Glutamatergic neuron (in vitro differentiated cells): ENCODE results near the gene CDH4. TPM values are rescaled to one million over a fixed set of nuclear protein-coding genes. Genes with fewer than 3 reads are reported as not detected.

ENCODE experiments used
- DNase-seq: peaks from one replicate; pipeline ENCODE4 v3.0.0; 2022
- H3K27ac Mint-ChIP-seq: one replicate; pipeline ENCODE4 v1.8.0; 2020; ENCODE audit warnings: mild to moderate bottlenecking, mixed read lengths, inconsistent platforms; ENCODE audit not compliant: unreplicated experiment
- H3K27me3 Mint-ChIP-seq: one replicate; pipeline ENCODE4 v1.8.0; 2020; ENCODE audit warnings: mild to moderate bottlenecking, moderate library complexity, mixed read lengths, inconsistent platforms; ENCODE audit not compliant: unreplicated experiment
- H3K36me3 Mint-ChIP-seq: one replicate; pipeline ENCODE4 v1.8.0; 2020; ENCODE audit warnings: mild to moderate bottlenecking, mixed read lengths, inconsistent platforms; ENCODE audit not compliant: unreplicated experiment
- H3K4me1 Mint-ChIP-seq: one replicate; pipeline ENCODE4 v1.8.0; 2020; ENCODE audit warnings: mild to moderate bottlenecking, low read depth, mixed read lengths, inconsistent platforms; ENCODE audit not compliant: unreplicated experiment
- H3K4me3 Mint-ChIP-seq: one replicate; pipeline ENCODE4 v1.8.0; 2020; ENCODE audit warnings: mild to moderate bottlenecking, mixed read lengths, inconsistent platforms; ENCODE audit not compliant: unreplicated experiment
- H3K9me3 Mint-ChIP-seq: one replicate; pipeline ENCODE4 v1.8.0; 2020; ENCODE audit warnings: mild to moderate bottlenecking, moderate library complexity, mixed read lengths, inconsistent platforms; ENCODE audit not compliant: unreplicated experiment
- total RNA-seq: library from RNA; stranded (reverse); fragmentation: NEBNext Ultra II Directional; extraction: Animal tissue kit (Norgen Biotek cat#: 25700); gene quantifications from one replicate; pipeline ENCODE4 v1.2.1, GENCODE V29; 2021; ENCODE audit not compliant: unreplicated experiment
- TF ChIP-seq, protein P1 (sequence below): fragments of 200-600 bp; sonication (generic); IDR thresholded peaks from one replicate; pipeline ENCODE4 v1.5.0; 2021; ENCODE audit not compliant: partially characterized antibody, unreplicated experiment

Gene CDH4
- total RNA-seq, 1 donor from 2014 or later: 1.2 TPM

DNA sequence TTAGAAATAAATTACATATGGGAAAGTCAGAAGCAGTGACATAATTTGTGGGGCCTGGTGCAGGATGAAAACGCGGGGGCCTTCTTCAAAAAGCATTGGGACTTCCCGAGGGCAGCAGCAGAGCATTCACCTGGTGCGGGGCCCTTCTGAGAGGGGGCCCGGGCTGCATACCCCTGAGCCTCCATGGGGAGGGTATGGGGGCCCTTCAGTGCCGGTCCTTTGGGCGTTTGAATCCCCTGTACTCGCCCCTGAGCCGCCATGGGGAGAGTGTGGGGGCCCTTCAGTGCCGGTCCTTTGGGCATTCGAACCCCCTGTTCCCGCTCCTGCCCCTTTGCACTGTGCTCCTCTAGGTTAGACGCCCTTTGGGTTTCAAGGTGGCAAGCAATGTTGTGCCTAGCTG is 283.5 kb downstream of the CDH4 start:
- no peak for DNase-seq
- H3K9me3 Mint-ChIP-seq: peaks cover 5% of the 10 kb centered on the region
- peaks cover 4% of the 10 kb centered on the region for H3K4me1 Mint-ChIP-seq
- H3K4me3 Mint-ChIP-seq: no peak overlapping the region
- H3K27ac Mint-ChIP-seq: no peak overlapping the region
- peaks cover 4% of the 10 kb centered on the region for H3K27me3 Mint-ChIP-seq
- TF ChIP-seq, protein P1, sequence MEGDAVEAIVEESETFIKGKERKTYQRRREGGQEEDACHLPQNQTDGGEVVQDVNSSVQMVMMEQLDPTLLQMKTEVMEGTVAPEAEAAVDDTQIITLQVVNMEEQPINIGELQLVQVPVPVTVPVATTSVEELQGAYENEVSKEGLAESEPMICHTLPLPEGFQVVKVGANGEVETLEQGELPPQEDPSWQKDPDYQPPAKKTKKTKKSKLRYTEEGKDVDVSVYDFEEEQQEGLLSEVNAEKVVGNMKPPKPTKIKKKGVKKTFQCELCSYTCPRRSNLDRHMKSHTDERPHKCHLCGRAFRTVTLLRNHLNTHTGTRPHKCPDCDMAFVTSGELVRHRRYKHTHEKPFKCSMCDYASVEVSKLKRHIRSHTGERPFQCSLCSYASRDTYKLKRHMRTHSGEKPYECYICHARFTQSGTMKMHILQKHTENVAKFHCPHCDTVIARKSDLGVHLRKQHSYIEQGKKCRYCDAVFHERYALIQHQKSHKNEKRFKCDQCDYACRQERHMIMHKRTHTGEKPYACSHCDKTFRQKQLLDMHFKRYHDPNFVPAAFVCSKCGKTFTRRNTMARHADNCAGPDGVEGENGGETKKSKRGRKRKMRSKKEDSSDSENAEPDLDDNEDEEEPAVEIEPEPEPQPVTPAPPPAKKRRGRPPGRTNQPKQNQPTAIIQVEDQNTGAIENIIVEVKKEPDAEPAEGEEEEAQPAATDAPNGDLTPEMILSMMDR: no peak
- H3K36me3 Mint-ChIP-seq: no peaks in the 10 kb centered on the region

DNA sequence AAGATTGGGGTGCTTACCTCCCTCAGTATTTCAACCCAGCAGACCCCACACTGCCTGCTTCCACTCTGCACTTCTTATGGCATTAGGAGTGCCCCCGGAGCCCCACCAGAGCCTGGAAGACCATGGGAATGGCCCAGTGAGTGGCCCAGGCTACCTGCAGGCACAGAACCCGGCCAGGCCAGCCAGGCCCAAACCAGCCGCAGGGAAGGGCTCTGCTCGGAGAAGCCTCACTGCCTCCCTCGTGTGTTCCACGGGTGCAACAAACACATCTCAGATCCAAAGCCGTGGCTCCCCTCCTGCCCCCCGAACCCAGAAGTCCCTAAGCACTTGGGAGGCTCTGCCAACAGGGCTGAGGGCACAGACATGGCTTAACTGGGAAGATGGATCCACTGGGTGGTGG is 283.9 kb downstream of the CDH4 start:
- Mint-ChIP-seq H3K9me3 (peaks cover 5% of the 10 kb centered on the region), H3K36me3 (no peaks in the 10 kb centered on the region), H3K27me3 (peaks cover 4% of the 10 kb centered on the region), H3K4me1 (peaks cover 4% of the 10 kb centered on the region), H3K4me3 (no peak overlapping the region), H3K27ac (no peak overlapping the region)
- TF ChIP-seq, protein P1: no peak
- no peak for DNase-seq

DNA sequence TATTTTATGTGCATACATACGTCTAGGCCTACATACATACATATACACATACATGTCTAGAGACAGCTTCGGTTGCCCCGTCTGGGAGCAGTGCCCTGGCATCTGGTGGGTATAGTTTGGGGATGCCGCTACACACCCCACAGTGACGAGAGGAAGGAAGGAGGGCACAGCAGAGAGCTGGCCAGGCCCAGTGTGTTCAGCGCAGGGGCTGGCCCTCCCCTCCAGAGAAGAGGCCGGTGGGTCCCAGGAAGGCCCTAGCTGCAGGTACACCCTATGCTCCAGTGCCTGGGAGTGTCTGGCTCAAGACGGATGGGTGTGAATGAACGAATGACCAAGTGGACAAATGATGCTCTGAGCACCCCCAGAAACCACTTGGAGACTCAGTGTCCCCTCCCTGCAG is 284.6 kb downstream of the CDH4 start:
- Mint-ChIP-seq H3K4me3 (no peak overlapping the region), H3K36me3 (no peaks in the 10 kb centered on the region), H3K27me3 (peaks cover 4% of the 10 kb centered on the region), H3K27ac (no peak overlapping the region), H3K9me3 (peaks cover 5% of the 10 kb centered on the region), H3K4me1 (peaks cover 4% of the 10 kb centered on the region)
- DNase-seq: no peak
- TF ChIP-seq, protein P1: no peak

DNA sequence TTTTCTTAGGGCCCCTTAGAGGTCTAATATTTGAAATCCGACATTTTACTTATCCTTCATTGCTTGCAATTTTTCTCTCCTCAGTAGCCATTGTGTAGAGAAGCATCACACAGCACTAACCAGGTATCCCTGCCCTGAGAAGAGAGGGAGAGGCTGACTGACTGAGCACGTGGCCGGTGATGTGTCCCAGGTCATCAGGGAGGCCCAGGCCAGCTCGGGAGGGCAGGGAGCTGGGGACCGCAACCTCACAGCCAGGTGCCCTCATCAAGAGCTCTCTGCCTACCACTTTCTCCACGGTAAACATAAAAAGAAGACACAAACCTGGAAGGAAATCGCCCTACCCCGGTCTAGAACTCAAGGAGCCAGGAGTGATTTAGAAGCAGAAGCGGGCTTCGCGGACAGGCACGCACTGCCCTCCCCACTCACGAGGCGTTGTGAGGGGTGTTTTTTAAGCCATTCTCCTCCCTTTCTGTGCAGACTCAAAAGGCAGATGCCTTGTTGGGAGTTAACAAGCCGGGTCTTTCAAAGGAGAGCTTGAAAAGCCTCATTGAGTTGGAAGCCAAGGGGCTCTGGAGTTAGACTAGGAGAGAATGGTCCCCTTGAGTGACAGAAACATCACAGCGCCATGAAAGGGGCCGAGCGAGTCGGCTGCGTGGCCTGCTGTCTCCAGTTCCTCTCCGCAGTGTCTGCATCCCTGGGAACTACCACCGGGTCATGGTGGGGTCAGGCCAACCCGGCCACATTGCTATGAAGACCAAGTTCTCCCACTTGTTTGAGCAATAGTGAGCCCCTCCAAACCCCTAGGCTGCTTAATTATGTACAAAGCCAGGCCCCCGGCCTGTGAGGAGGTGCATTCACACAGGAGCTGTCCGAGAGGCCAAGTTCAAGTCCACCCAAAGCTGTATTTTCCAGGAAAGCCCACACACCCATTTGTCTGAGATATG is 285.4 kb downstream of the CDH4 start:
- Mint-ChIP-seq H3K27me3 (peaks cover 2% of the 10 kb centered on the region), H3K9me3 (peaks cover 5% of the 10 kb centered on the region), H3K4me3 (no peak overlapping the region), H3K27ac (no peak overlapping the region), H3K4me1 (peaks cover under 1% of the 10 kb centered on the region), H3K36me3 (no peaks in the 10 kb centered on the region)
- DNase-seq: no peak
- TF ChIP-seq, protein P1: no peak

DNA sequence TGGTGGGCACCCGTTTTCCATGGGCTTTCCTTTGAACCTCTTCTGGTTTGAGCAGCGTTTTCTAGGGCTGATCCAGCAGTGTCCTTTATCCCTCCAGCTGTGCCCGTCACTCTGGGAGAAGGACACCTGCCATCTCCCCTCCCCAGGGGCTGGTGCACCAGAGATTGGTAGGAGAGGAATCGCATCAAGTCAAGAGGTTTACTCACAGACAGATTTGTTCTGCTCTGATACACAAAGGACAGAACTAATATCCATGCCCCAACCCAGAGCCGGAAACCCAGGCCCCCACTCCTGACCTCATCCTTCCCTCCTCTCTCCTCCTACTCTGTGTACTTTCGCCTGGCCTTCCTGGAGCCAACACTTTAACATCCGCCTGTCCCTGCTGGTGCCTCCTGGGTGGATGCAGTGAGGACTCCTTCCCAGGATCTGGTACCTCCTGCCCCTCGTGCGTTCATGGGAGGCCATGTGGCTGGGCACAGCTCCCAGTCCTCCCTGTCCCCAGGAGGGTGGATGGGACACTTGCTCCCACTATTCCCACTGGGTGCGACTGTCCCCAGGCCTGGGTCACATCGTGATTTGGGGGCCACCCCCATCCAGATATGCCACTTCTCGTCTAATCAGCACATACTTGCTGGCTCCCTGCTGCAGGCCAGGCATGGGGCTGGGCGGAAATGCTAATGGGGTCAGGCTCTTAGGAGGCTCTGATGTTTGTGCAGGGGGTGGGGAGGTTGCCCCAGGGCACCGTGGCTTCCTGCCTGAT is 286.3 kb downstream of the CDH4 start:
- Mint-ChIP-seq H3K9me3 (peaks cover 5% of the 10 kb centered on the region), H3K27me3 (peaks cover 5% of the 10 kb centered on the region), H3K4me1 (no peaks in the 10 kb centered on the region), H3K4me3 (no peak overlapping the region), H3K27ac (no peak overlapping the region), H3K36me3 (no peaks in the 10 kb centered on the region)
- TF ChIP-seq, protein P1: no peak
- no peak for DNase-seq
